ENCODE data around the gene PAFAH2. TPM values are rescaled to one million over a fixed set of nuclear protein-coding genes. Genes with fewer than 3 reads are reported as not detected.

PAFAH2 gene
- total and polyA plus RNA-seq, 2 of the 8 experiments (the other 6 are each of a cell fraction or from before 2014, with no cell fraction given), result 7.7 to 9.3 TPM

DNA sequence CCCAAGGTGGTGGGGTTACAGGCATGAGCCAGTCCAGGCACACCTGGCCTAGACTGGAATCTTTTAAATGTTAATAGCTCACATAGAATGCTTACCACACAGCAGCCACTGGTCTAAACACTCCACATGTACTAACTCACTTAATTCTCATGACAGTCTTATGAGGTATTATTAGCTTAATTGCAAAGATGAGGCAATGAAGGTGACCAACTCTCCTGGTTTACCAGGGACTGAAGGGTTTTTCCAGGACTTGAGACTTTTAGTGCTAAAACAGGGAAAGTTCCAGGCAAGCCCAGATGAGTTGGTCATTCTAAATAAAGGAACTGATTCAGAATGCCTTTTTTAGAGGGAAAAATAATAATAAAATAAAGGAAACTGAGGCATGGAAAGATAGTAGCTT, 84.7 kb downstream of the PAFAH2 start:
- Histone ChIP-seq H3K4ac (replicated peaks; ENCODE audit: insufficient read length, low read depth, low read length) (no peak overlapping the region), H3K4me2 (ENCODE audit: insufficient read depth in 1 of 2, low read depth in 2 of 2, low read length in 2 of 2) (no peak overlapping the region), H4K20me1 (replicated peaks in 1 of 2; ENCODE audit: control insufficient read depth in 1 of 2, insufficient read depth in 2 of 2, low read length in 2 of 2) (no peaks in the 10 kb centered on the region), H3K4me3 (ENCODE audit: extremely low read depth in 1 of 4, insufficient read depth in 2 of 4, low read depth in 3 of 4, low read length in 4 of 4) (no peak overlapping the region), H3K23ac (ENCODE audit: insufficient read length) (no peak overlapping the region), H3K9me3 (ENCODE audit: insufficient read depth in 2 of 2, low read depth in 1 of 2, low read length in 1 of 2) (no peaks in the 10 kb centered on the region), H3K36me3 (ENCODE audit: control insufficient read depth in 2 of 4, insufficient read depth in 4 of 4, low read length in 3 of 4) (no peaks in the 10 kb centered on the region), H3K18ac (ENCODE audit: extremely low read depth, low read length) (no peak overlapping the region), H2AFZ (ENCODE audit: low read length) (no peak overlapping the region), H2BK5ac (ENCODE audit: low read depth, low read length) (no peak overlapping the region), H3K79me2 (ENCODE audit: control insufficient read depth in 1 of 2, insufficient read depth in 2 of 2, low read length in 2 of 2) (no peaks in the 10 kb centered on the region), H2BK20ac (ENCODE audit: low read length) (no peak overlapping the region), H2BK15ac (ENCODE audit: low read length) (no peak overlapping the region), H3K23me2 (ENCODE audit: low read depth, low read length) (no peaks in the 10 kb centered on the region), H2BK12ac (ENCODE audit: low read depth, low read length) (no peak overlapping the region), H3K27me3 (replicated peaks in 1 of 4; ENCODE audit: control insufficient read depth in 3 of 4, extremely low read depth in 1 of 4, insufficient read depth in 3 of 4, low read length in 3 of 4) (no peaks in the 10 kb centered on the region), H3K56ac (replicated peaks; ENCODE audit: insufficient read length, low read depth, low read length) (no peak overlapping the region), H3K4me1 (replicated peaks in 1 of 4; ENCODE audit: control insufficient read depth in 3 of 4, insufficient read depth in 4 of 4, low read length in 3 of 4) (no peaks in the 10 kb centered on the region; a peak in 1 of 7 replicates), H3K9ac (replicated peaks in 1 of 4; ENCODE audit: extremely low read depth in 1 of 4, low read depth in 3 of 4, low read length in 3 of 4) (no peak overlapping the region), H4K8ac (ENCODE audit: extremely low read depth, insufficient read depth, low read length) (no peak overlapping the region), H3K14ac (ENCODE audit: insufficient read length) (no peak overlapping the region), H2AK5ac (ENCODE audit: low read depth, low read length) (no peak overlapping the region), H4K91ac (replicated peaks; ENCODE audit: insufficient read length, low read length) (no peak overlapping the region), H3K79me1 (ENCODE audit: low read depth, low read length) (no peaks in the 10 kb centered on the region), H3K27ac (ENCODE audit: low read depth, low read length) (no peak overlapping the region), H4K5ac (ENCODE audit: insufficient read length, low read depth, low read length) (no peak overlapping the region), H2BK120ac (replicated peaks; ENCODE audit: low read depth, low read length) (no peak overlapping the region)
- no peak for FAIRE-seq
- no peak for DNase-seq (ENCODE audit: low read depth in 1 of 2, low spot score in 2 of 2)
- CTCF ChIA-PET (ENCODE audit: partially characterized antibody), result interaction anchor here (0.6 to 3.2 kb wide), 7 partner anchors 10 to 154 kb away, joined by 3 to 12 read pairs (median 4); no protein-coding TSS in a partner anchor
- POLR2A ChIA-PET (ENCODE audit: partially characterized antibody), result interaction anchor here (0.9 to 3.0 kb wide), 2 partner anchors 10 to 38 kb away, joined by 3 to 10 read pairs; partner anchors contain the start of gene PAQR7
- no peak for TF ChIP-seq TBP (IDR thresholded peaks at IDR 0.05; ENCODE audit: low read depth, low read length)
- no peak for TF ChIP-seq HDAC2 (IDR thresholded peaks at IDR 0.05; ENCODE audit: borderline replicate concordance in 1 of 2, low read depth in 2 of 2, low read length in 2 of 2)
- TF ChIP-seq KDM1A (IDR thresholded peaks at IDR 0.05; ENCODE audit: borderline replicate concordance, low read length), result no peak
- TF ChIP-seq ZNF274 (IDR thresholded peaks at IDR 0.05; ENCODE audit: borderline replicate concordance, extremely low read depth, low read length), result no peak
- TF ChIP-seq, protein P1, sequence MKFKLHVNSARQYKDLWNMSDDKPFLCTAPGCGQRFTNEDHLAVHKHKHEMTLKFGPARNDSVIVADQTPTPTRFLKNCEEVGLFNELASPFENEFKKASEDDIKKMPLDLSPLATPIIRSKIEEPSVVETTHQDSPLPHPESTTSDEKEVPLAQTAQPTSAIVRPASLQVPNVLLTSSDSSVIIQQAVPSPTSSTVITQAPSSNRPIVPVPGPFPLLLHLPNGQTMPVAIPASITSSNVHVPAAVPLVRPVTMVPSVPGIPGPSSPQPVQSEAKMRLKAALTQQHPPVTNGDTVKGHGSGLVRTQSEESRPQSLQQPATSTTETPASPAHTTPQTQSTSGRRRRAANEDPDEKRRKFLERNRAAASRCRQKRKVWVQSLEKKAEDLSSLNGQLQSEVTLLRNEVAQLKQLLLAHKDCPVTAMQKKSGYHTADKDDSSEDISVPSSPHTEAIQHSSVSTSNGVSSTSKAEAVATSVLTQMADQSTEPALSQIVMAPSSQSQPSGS (IDR thresholded peaks at IDR 0.05; ENCODE audit: low read length), result no peak
- TF ChIP-seq BCL11A (IDR thresholded peaks at IDR 0.05; ENCODE audit: low read depth in 2 of 2, low read length in 2 of 2), result no peak
- no peak for TF ChIP-seq SP1 (IDR thresholded peaks at IDR 0.05; ENCODE audit: low read depth, low read length)
- TF ChIP-seq PHF8 (conservative IDR thresholded peaks at IDR 0.05; ENCODE audit: low read depth, low read length), result no peak

All from H1 (cell line).